Stimulated activated naive CD4-positive, alpha-beta T cell treated with Interleukin-2 at 50 U/mL for 16 hours (primary cell): ENCODE results near the gene ACSM5.
A peak's percentile ranks its signal among the peaks of the same experiment; 100 is the strongest.

ENCODE experiments used
- DNase-seq: peaks from one replicate; lab custom pipeline; 2025; lab: John Stamatoyannopoulos, UW

The ACSM5 gene

GRCh38 chr16:20409398-20410120 lies at the start of gene ACSM5:
ACSM5 (plus strand) TSS chr16:20409534; CDS start chr16:20411485, 1,951 bp downstream.
- DNase-seq: no peak

- no peak for DNase-seq
These were observed 49.3 kb upstream of the ACSM5 start for GRCh38 chr16:20359997-20360396.

GRCh38 chr16:20363191-20363590 lies 46.1 kb upstream of the ACSM5 start:
- no peak for DNase-seq

GRCh38 chr16:20364051-20364450 lies 45.3 kb upstream of the ACSM5 start:
- DNase-seq: no peak

GRCh38 chr16:20369452-20370054 lies 39.8 kb upstream of the ACSM5 start:
- DNase-seq: no peak

- DNase-seq: no peak
These were observed 36.6 kb upstream of the ACSM5 start for GRCh38 chr16:20372701-20373100.

GRCh38 chr16:20377181-20377580 lies 32.2 kb upstream of the ACSM5 start:
- DNase-seq: no peak

- no peak for DNase-seq
These were observed 28.6 kb upstream of the ACSM5 start for GRCh38 chr16:20380782-20381181.

- DNase-seq: no peak
These were observed 27.0 kb upstream of the ACSM5 start for GRCh38 chr16:20382202-20382948.

GRCh38 chr16:20383106-20384029 lies 26.0 kb upstream of the ACSM5 start:
- DNase-seq: peak; percentile 6

GRCh38 chr16:20385844-20386832 lies 23.2 kb upstream of the ACSM5 start:
- peak; percentile 13 for DNase-seq

GRCh38 chr16:20387978-20388377 lies 21.4 kb upstream of the ACSM5 start:
- DNase-seq: no peak

GRCh38 chr16:20388854-20389253 lies 20.5 kb upstream of the ACSM5 start:
- no peak for DNase-seq

GRCh38 chr16:20391045-20391444 lies 18.3 kb upstream of the ACSM5 start:
- DNase-seq: no peak

- no peak for DNase-seq
These were observed 15.3 kb upstream of the ACSM5 start for GRCh38 chr16:20393801-20394577.

- DNase-seq: no peak
These were observed 13.4 kb upstream of the ACSM5 start for GRCh38 chr16:20395946-20396345.

- DNase-seq: no peak
These were observed 12.4 kb upstream of the ACSM5 start for GRCh38 chr16:20396846-20397467.

GRCh38 chr16:20397468-20398074 lies 11.8 kb upstream of the ACSM5 start:
- no peak for DNase-seq

- no peak for DNase-seq
These were observed 10.7 kb upstream of the ACSM5 start for GRCh38 chr16:20398603-20399002.
